Fibroblast of pulmonary artery (primary cell): ENCODE data around the gene ZNF362.
"Not testable (repeated sequence)": the region's sequence is repeated elsewhere in the genome, so short reads cannot be mapped to it uniquely, and the experiment has no call there.

Source experiments
- DNase-seq: peaks from one replicate; pipeline ENCODE4 v3.0.0-alpha.2; 2010; ENCODE audit warnings: low read depth
- H3K4me3 ChIP-seq: replicated peaks from 2 replicates; pipeline ENCODE4 v1.5.1; 2011; ENCODE audit warnings: low read depth, mild to moderate bottlenecking, control low read depth, low read length, moderate library complexity
- CTCF ChIP-seq: IDR thresholded peaks from 2 replicates; pipeline ENCODE4 v1.5.1; 2011; ENCODE audit warnings: mild to moderate bottlenecking, control low read depth, low read length, inconsistent platforms; ENCODE audit errors: missing control alignments

The ZNF362 gene

DNA sequence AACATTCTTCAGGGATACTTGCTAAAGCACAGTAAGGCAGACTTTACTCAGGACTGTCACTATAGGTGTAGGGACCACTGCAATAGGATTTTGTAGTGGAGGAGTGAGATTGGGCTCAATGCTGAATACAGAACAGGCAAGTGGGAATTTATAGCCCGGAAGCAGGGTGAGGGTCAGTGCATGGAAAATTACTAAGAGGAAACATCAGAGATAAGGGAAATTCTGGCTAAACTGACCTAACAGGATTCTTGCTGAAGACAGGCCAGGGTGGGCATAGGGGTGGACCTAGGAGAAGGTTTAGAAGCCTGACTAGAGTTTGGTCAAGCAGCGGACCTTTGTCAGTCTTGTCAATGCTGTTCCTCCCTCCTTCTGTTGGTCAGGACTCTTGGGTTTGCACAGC lies 20.8 kb upstream of the ZNF362 start:
- no peak for TF ChIP-seq CTCF
- H3K4me3 ChIP-seq = no peak overlapping the region
- DNase-seq = no peak

DNA sequence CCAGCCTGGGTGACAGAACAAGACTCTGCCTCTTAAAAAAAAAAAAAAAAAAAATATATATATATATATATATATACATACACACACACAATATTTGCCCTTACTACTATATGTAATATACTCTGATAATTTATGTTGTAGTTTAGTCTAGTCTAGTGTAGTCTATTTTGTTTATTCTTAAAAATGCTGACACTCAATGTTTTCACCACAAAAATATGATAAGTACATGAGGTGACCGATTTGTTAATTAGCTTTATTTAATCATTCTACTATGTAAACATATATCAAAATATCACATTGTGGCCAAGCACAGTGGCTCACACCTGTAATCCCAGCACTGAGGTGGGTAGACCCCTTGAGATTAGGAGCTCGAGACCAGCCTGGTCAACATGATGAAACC lies 19.8 kb upstream of the ZNF362 start:
- TF ChIP-seq CTCF = no peak
- DNase-seq = no peak
- H3K4me3 ChIP-seq = no peak overlapping the region

DNA sequence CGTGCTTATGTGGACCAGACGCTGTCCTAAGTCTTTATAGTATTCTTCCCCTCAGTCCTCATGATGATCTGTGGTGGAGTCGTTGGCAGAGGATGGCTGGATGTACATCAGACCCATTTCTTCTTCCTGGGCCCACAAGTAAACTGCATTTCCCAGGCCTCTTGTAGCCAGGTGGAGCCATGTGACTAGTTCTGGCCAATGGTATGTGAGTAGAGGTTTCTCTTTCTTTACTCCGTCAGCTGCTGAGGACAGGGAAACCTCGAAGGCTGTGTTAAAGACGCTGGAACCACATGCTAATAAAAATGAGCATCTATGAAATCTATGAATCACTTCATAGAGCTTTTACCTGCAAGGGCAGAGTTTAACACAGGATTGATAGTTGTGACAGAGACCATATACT lies 18.7 kb upstream of the ZNF362 start:
- no peak overlapping the region for H3K4me3 ChIP-seq
- DNase-seq = no peak
- TF ChIP-seq CTCF = no peak

DNA sequence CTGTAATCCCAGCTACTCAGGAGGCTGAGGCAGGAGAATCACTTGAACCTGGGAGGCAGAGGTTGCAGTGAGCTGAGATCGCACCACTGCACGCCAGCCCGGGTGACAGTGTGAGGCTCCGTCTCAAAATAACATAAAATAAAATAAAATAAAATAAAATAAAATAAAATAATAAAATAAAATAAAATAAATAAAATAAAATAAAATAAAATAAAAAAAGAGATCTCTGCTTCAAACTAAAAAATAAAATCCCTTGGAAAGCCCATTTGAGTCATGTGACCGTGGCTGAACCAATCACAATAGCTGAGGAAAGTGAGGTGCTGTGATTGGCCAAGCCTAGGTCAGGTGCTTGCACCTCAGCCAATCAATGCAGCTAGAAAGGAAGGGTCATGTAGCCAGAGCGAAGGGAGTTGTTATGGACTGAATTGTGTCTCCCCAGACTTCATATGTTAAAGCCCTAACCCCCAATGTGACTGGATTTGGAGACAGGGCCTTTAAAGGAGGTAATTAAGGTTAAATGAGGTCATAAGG lies 18.0 kb upstream of the ZNF362 start:
- H3K4me3 ChIP-seq, DNase-seq: not testable (repeated sequence)

DNA sequence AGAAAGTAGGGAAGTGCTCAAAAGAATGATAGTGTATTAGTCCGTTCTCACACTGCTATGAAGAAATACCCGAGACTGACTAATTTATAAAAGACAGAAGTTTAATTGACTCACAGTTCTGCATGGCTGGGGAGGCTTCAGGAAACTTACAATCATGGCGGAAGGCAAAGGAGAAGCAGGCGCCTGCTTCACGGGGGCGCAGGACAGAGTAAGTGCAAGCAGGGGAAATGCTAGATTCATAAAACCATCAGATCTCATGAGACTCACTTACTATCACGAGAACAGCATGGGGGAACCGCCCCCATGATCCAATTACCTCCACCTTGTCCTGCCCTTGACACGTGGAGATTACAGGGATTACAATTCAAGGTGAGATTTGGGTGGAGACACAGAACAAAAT lies 16.9 kb upstream of the ZNF362 start:
- DNase-seq, H3K4me3 ChIP-seq: not testable (repeated sequence)

DNA sequence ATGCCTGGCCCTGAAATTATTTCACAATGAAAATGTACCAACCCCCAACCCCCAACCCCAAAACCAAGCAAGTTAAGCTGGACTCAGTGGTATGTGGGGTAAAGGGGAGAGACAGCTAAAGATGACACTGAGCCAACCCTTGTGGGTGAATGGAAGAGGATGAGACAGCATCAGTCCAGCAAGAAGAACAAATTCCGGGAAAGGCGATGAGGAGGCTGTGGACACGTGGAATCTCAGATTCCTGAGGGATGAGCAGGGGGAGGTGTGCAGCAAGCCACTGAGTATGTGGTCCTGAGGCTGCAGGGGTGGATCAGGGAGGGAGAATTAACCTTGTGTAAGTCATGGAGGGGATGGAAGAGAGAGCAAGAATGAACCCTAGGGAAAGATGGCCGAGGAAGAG lies 14.4 kb upstream of the ZNF362 start:
- TF ChIP-seq CTCF = no peak
- H3K4me3 ChIP-seq = no peak overlapping the region
- no peak for DNase-seq

DNA sequence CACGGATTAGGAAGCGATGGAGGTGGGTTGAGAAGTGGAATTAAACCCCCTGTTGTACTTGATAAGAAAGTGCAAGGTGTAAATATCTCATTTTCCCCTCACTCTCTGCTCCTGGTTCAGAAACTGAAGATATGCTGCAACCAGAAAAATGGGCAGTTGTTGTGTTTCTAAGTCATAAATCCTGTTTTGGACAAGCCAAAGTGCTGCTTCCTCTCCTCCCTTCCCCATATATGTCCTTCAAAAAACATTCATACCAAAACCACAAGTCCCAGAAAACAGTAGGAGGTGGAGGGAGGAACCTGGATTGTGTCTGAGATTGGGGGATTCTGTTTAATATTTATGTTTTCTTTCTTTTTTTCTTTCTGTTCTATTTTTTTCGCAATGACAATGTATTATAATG lies 13.6 kb upstream of the ZNF362 start:
- no peak overlapping the region for H3K4me3 ChIP-seq
- no peak for DNase-seq
- TF ChIP-seq CTCF = no peak

DNA sequence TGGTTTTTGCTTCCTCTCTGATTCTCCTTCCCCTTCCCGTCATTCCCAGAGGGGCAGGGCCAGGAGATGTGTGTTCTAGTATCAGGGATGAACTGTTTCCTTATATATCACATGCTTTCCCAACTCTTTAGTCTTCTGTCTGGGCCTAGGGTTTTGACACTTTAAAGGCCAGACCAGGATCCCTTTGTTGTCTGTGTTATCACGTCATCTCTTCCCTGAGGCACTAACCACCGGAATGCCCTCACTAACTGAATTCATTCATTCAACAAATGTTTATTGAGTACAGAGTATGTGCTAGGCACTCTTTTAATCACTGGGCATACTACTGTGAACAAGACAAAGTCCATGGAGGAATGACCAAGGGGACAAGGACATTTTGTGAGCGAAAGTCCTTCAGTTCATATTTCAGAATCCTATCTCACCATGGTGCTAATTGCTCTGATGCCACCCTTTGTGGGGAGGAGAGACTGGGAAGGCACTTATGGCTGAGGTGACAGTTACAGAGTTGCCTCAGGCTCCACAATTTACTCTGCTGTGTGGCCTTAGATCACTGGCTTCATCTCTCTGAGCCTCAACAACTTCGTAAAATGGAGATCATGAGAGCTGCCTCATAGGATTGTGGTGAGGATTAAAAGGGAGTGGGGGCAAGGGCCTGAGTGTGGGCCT lies 12.0 kb upstream of the ZNF362 start:
- no peak for DNase-seq
- TF ChIP-seq CTCF = no peak
- no peak overlapping the region for H3K4me3 ChIP-seq
